RWPE2 (cell line): ENCODE measurements around the gene DIAPH2.

ENCODE experiments used
- ATAC-seq: fragments of 200-7000 bp; cut with Tn5 transposase; 3 replicates; pipeline ENCODE4 v1.9.1; 2021; ENCODE audit warnings: low read depth
- DNase-seq: peaks from one replicate; pipeline ENCODE4 v3.0.0-alpha.2; 2020; ENCODE audit warnings: low spot score
- H3K27ac ChIP-seq: fragments of 450-650 bp; 2 replicates; pipeline ENCODE4 v1.5.1; 2017; ENCODE audit warnings: mild to moderate bottlenecking; ENCODE audit not compliant: poor library complexity, severe bottlenecking
- H3K27me3 ChIP-seq: fragments of 250-450 bp; sonication (Bioruptor Pico); 2 replicates; pipeline ENCODE4 v1.5.1; 2021; ENCODE audit warnings: mild to moderate bottlenecking, moderate library complexity; ENCODE audit not compliant: insufficient read depth, poor library complexity, severe bottlenecking
- H3K36me3 ChIP-seq: fragments of 250-450 bp; sonication (Bioruptor Pico); 2 replicates; pipeline ENCODE4 v1.5.1; 2020; ENCODE audit warnings: low read depth, mild to moderate bottlenecking, moderate library complexity
- H3K4me1 ChIP-seq: fragments of 250-450 bp; sonication (Bioruptor Pico); 2 replicates; pipeline ENCODE4 v1.5.1; 2021; ENCODE audit warnings: mild to moderate bottlenecking, moderate library complexity; ENCODE audit not compliant: insufficient read depth, poor library complexity, severe bottlenecking
- H3K4me3 ChIP-seq: fragments of 250-450 bp; sonication (Bioruptor Pico); 2 replicates; pipeline ENCODE4 v1.5.1; 2021; ENCODE audit warnings: mild to moderate bottlenecking, moderate library complexity; ENCODE audit not compliant: severe bottlenecking
- H3K9me3 ChIP-seq: fragments of 250-450 bp; sonication (Bioruptor Pico); 2 replicates; pipeline ENCODE4 v1.5.1; 2021; ENCODE audit warnings: mild to moderate bottlenecking, moderate library complexity; ENCODE audit not compliant: severe bottlenecking
- TF ChIP-seq, protein P1 (sequence below): fragments of 450-650 bp; IDR thresholded peaks from one replicate; pipeline ENCODE4 v1.5.1; 2017; ENCODE audit warnings: mild to moderate bottlenecking, moderate library complexity; ENCODE audit not compliant: poor library complexity, severe bottlenecking

DIAPH2 gene

DNA sequence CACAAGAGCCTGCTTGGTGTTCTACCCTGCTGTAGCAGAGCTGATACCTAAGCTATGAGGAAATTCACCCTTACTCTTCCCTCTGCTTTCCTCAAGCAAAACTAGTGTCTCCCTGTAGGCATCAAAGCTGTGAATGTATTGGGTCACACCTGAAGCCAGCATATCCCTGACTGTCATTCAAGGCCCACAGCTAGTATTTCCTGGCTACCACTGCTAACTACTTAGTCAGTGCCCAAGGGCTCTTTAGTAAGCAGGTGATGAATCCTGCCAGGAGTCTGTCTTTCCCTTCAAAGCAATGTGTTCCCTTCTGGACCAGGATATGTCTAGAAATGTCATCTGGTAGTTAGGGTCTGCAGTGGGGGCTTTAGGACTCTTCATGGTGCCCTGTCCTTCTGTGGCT, 324.7 kb downstream of the DIAPH2 start:
- H3K27me3 ChIP-seq, result no peaks in the 10 kb centered on the region
- TF ChIP-seq, protein P1, sequence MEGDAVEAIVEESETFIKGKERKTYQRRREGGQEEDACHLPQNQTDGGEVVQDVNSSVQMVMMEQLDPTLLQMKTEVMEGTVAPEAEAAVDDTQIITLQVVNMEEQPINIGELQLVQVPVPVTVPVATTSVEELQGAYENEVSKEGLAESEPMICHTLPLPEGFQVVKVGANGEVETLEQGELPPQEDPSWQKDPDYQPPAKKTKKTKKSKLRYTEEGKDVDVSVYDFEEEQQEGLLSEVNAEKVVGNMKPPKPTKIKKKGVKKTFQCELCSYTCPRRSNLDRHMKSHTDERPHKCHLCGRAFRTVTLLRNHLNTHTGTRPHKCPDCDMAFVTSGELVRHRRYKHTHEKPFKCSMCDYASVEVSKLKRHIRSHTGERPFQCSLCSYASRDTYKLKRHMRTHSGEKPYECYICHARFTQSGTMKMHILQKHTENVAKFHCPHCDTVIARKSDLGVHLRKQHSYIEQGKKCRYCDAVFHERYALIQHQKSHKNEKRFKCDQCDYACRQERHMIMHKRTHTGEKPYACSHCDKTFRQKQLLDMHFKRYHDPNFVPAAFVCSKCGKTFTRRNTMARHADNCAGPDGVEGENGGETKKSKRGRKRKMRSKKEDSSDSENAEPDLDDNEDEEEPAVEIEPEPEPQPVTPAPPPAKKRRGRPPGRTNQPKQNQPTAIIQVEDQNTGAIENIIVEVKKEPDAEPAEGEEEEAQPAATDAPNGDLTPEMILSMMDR, result no peak
- no peak for DNase-seq
- H3K4me3 ChIP-seq, result no peak overlapping the region
- H3K9me3 ChIP-seq, result no peaks in the 10 kb centered on the region
- H3K27ac ChIP-seq, result no peak overlapping the region
- no peaks in the 10 kb centered on the region for H3K36me3 ChIP-seq
- H3K4me1 ChIP-seq, result no peaks in the 10 kb centered on the region
- ATAC-seq, result no peak

DNA sequence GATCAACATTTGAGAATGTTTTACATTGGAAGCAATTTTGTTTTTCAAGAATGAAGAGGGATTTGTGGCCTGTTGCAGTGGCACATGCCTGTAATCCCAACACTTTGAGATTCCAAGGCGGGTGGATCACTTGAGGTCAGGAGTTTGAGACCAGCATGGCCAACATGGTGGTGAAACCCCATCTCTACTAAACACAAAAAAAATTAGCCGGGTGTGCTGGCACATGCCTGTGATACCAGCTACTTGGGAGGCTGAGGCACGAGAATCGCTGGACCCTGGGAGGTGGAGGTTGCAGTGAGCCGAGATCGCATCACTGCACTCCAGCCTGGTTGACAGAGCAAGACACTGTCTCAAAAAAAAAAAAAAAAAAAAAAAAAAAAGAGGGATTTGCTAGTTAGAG, 326.9 kb downstream of the DIAPH2 start:
- H3K36me3 ChIP-seq, result no peaks in the 10 kb centered on the region
- no peaks in the 10 kb centered on the region for H3K9me3 ChIP-seq
- H3K27ac ChIP-seq, result no peak overlapping the region
- H3K4me1 ChIP-seq, result no peaks in the 10 kb centered on the region
- ATAC-seq (no peak), DNase-seq (no peak)
- TF ChIP-seq, protein P1, result no peak
- no peak overlapping the region for H3K4me3 ChIP-seq
- no peaks in the 10 kb centered on the region for H3K27me3 ChIP-seq

DNA sequence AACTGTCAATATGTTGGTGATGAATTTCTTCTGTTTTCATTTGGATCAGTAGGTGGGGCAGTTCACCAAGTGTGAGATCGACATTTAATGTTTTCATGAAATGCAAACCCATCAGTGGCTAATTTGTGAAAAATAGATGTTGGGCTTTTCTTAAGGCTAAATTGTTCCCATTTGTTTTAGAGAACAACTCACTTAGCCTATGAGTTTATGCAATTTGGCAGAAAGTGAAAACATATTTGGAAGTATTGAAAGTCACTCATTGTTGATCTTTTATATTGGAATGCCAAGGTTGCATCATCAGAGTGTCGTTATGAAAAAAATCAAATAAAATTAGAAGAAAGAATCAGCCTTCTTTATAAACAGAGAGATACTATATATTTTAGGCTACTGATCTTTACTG, 331.5 kb downstream of the DIAPH2 start:
- H3K27ac ChIP-seq, result no peak overlapping the region
- H3K27me3 ChIP-seq, result no peaks in the 10 kb centered on the region
- ATAC-seq, result no peak
- H3K9me3 ChIP-seq, result no peaks in the 10 kb centered on the region
- no peak for DNase-seq
- TF ChIP-seq, protein P1, result peak; percentile 18
- no peaks in the 10 kb centered on the region for H3K4me1 ChIP-seq
- no peaks in the 10 kb centered on the region for H3K36me3 ChIP-seq
- H3K4me3 ChIP-seq, result no peak overlapping the region

DNA sequence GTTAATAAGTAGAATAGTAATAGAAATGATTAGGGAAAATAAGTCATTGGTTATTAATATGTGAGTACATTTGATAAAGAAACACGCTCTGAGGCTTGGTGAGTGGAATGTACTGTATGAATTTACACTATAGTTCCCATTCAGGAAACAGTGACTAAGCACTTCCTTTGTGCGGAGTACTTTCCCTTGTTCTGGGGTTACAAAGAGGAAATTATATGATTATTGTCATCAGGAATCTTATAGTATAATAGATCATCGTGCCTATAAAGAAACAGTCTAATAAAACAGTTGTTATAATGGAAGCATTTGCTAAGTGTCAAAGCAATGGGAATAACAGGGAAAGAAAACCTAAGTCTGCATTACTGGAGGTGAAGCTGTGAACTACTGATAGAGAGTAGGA, 337.0 kb downstream of the DIAPH2 start:
- TF ChIP-seq, protein P1, result no peak
- DNase-seq (no peak), ATAC-seq (peak; percentile 75)
- Histone ChIP-seq H3K27me3 (no peaks in the 10 kb centered on the region), H3K36me3 (no peaks in the 10 kb centered on the region), H3K4me3 (no peak overlapping the region), H3K9me3 (no peaks in the 10 kb centered on the region), H3K27ac (no peak overlapping the region), H3K4me1 (no peaks in the 10 kb centered on the region)

DNA sequence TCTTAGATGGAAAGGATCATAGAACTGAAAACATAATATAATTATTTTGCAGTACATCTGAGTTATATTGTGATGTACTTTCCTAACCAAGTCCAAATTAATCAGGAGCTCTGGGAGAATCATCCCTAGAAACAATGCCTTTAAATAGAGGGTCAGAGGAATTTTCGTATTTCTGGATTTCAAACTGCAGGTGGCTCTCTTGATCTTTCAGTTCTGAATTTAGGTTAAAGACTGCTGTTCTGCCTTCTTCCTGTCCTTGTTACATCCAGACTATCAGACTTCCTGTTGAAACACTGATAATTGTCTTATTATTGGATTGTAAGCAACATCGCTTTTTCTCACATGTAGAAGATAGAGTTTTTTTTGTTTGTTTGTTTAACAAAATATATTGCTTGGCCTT, 341.8 kb downstream of the DIAPH2 start:
- H3K27ac ChIP-seq, result no peak overlapping the region
- H3K27me3 ChIP-seq, result no peaks in the 10 kb centered on the region
- no peaks in the 10 kb centered on the region for H3K9me3 ChIP-seq
- no peak overlapping the region for H3K4me3 ChIP-seq
- TF ChIP-seq, protein P1, result no peak
- DNase-seq (no peak), ATAC-seq (no peak)
- no peaks in the 10 kb centered on the region for H3K36me3 ChIP-seq
- H3K4me1 ChIP-seq, result no peaks in the 10 kb centered on the region
